GM23248 (cell line): Measurements from ENCODE around the gene PDX1.
A peak's percentile ranks its signal among the peaks of the same experiment; 100 is the strongest.

ENCODE experiments used
- EZH2 ChIP-seq: fragments of 200-600 bp; sonication (generic); IDR thresholded peaks from 2 replicates; pipeline ENCODE4 v1.6.1; 2018; ENCODE audit warnings: antibody characterized with exemption, mild to moderate bottlenecking; ENCODE audit not compliant: insufficient read depth, poor library complexity, severe bottlenecking
- EZH2phosphoT487 ChIP-seq: fragments of 200-600 bp; sonication (generic); IDR thresholded peaks from 2 replicates; pipeline ENCODE4 v1.6.1; 2018; ENCODE audit warnings: antibody characterized with exemption, moderate library complexity, mild to moderate bottlenecking, low read depth; ENCODE audit not compliant: insufficient read depth

GRCh38 chr13:27920677-27921420, 1.0 kb downstream of the PDX1 start:
- TF ChIP-seq EZH2phosphoT487 = no peak
- TF ChIP-seq EZH2 = peak; percentile 35
